Transverse colon (tissue), 4 donors: ENCODE measurements around the gene HMCN2. TPM values are rescaled to one million over a fixed set of nuclear protein-coding genes. Genes with fewer than 3 reads are reported as not detected.

ENCODE experiments used
- DNase-seq: peaks from one replicate; pipeline ENCODE4 v3.0.0-alpha.2; 2019
- H3K27ac ChIP-seq, 4 donors: fragments of 200-600 bp; sonication (generic); 2 replicates each; pipeline ENCODE4 v1.5.1; 2016 to 2018; ENCODE audit warnings: inconsistent platforms in 4 of 4
- H3K27me3 ChIP-seq: fragments of 200-600 bp; sonication (generic); 2 replicates; pipeline ENCODE4 v1.5.1; 2017; ENCODE audit warnings: inconsistent platforms
- H3K36me3 ChIP-seq, 4 donors: fragments of 200-600 bp; sonication (generic); 2 replicates each; pipeline ENCODE4 v1.5.1; 2017 to 2019; ENCODE audit warnings: inconsistent platforms in 4 of 4
- H3K4me1 ChIP-seq, 4 donors: fragments of 200-600 bp; sonication (generic); 2 replicates each; pipeline ENCODE4 v1.5.1; 2017 to 2020; ENCODE audit warnings: inconsistent platforms in 4 of 4
- H3K4me3 ChIP-seq, 4 donors: fragments of 200-600 bp; sonication (generic); 1 replicate in 1 of 4; 2 replicates in 3 of 4; pipeline versions ENCODE4 v1.5.1 to v1.6.1; 2017 to 2019; ENCODE audit warnings: inconsistent platforms in 4 of 4
- H3K9me3 ChIP-seq, 2 donors: fragments of 200-600 bp; sonication (generic); 2 replicates each; pipeline ENCODE4 v1.5.1; 2017 to 2019; ENCODE audit warnings: inconsistent platforms in 2 of 2
- CTCF ChIP-seq, 5 experiments: fragments of 200-600 bp in 3 of 5; fragments of 450-650 bp in 2 of 5; sonication (generic) in 3 of 5; IDR thresholded peaks; 1 replicate in 2 of 5; 2 replicates in 3 of 5; pipeline ENCODE4 v1.5.1; 2016 to 2017; ENCODE audit warnings: antibody characterized with exemption in 5 of 5, inconsistent platforms in 3 of 5, mild to moderate bottlenecking in 2 of 5, moderate library complexity in 1 of 5
- EP300 ChIP-seq: sonication (generic); formaldehyde crosslinking; IDR thresholded peaks from one replicate; pipeline ENCODE4 v1.6.1; 2017; ENCODE audit warnings: antibody characterized with exemption, low read depth
- POLR2A ChIP-seq: fragments of 450-650 bp; IDR thresholded peaks from one replicate; pipeline ENCODE4 v1.6.1; 2016; ENCODE audit warnings: antibody characterized with exemption, mild to moderate bottlenecking, moderate library complexity
- POLR2AphosphoS5 ChIP-seq, 3 donors: sonication (generic); formaldehyde crosslinking; IDR thresholded peaks; one replicate each; pipeline ENCODE4 v1.6.1; 2016; ENCODE audit warnings: antibody characterized with exemption in 3 of 3
- WGBS, 2 donors: methylation state at CpG; one replicate each; pipeline ENCODE4 v1.1.5; 2018; ENCODE audit warnings: low coverage in 1 of 2; 5-methylcytosine and 5-hydroxymethylcytosine counted together
- in situ Hi-C, 4 donors: fragments of 200-750 bp; cut with MboI; loops; one replicate each; pipeline versions ENCODE4 v1.15.0 to v1.15.1; 2017; ENCODE audit warnings: low sequenced_read_pairs in 3 of 4, low pct_ligation_motif_present in 1 of 4, low pct_unique_long_range_greater_than_20kb in 1 of 4
- intact Hi-C: fragments of 100-400 bp; cut with DNase I; formaldehyde crosslinking; loops from one replicate; pipeline ENCODE4 v1.15.1; 2023; ENCODE audit warnings: low total_unique reads
- total RNA-seq, 4 donors: library from RNA; depleted of rRNA; stranded (reverse); fragments of >200 nt; gene quantifications; one replicate each; pipeline ENCODE4 v1.1.0, GENCODE V29; 2016

HMCN2 gene
- total RNA-seq, 4 donors from 2014 or later, result 7.8 to 40.0 (median 15.2) TPM

GRCh38 chr9:130298662-130299279, 33.2 kb downstream of the HMCN2 start:
- TF ChIP-seq CTCF (IDR thresholded peaks at IDR 0.05), result no peak
- no peak for DNase-seq
- intact Hi-C loops (no loop called here), in situ Hi-C loops (no loop called here)
- Histone ChIP-seq H3K9me3 (no peaks in the 10 kb centered on the region), H3K4me3 (no peak overlapping the region), H3K27ac (peak overlapping the region in 1 of 4 donors; percentile 17), H3K27me3 (no peaks in the 10 kb centered on the region), H3K4me1 (peaks cover 0 to 14% (median 8%) of the 10 kb centered on the region in 4 donors), H3K36me3 (no peaks in the 10 kb centered on the region)
- WGBS, 2 donors, result 57 to 64% methylated on average over 5 to 15 of the region's 15 CpGs

GRCh38 chr9:130299785-130300615, 34.4 kb downstream of the HMCN2 start:
- TF ChIP-seq CTCF (IDR thresholded peaks at IDR 0.05) (no peak), POLR2A (no peak), EP300 (no peak)
- Histone ChIP-seq H3K4me3 (no peak overlapping the region), H3K9me3 (no peaks in the 10 kb centered on the region), H3K36me3 (no peaks in the 10 kb centered on the region), H3K27me3 (no peaks in the 10 kb centered on the region), H3K27ac (peak overlapping the region in 3 of 4 donors; percentile 66 to 80 (median 78)), H3K4me1 (peaks cover 0 to 26% (median 17%) of the 10 kb centered on the region in 4 donors)
- no peak for DNase-seq
- intact Hi-C loops (no loop called here), in situ Hi-C loops (no loop called here)
- WGBS, 2 donors, result 36 to 42% methylated on average over 1 to 4 of the region's 4 CpGs

GRCh38 chr9:130300739-130301138, 35.2 kb downstream of the HMCN2 start:
- H3K4me3 ChIP-seq, result no peak overlapping the region

More at GRCh38 chr9:130300739-130301138, 35.2 kb downstream of the HMCN2 start:
- Histone ChIP-seq H3K27me3 (no peaks in the 10 kb centered on the region), H3K36me3 (no peaks in the 10 kb centered on the region), H3K4me1 (peaks cover 0 to 32% (median 21%) of the 10 kb centered on the region in 4 donors), H3K9me3 (no peaks in the 10 kb centered on the region), H3K27ac (peak overlapping the region; percentile 66 to 80 (median 76))
- TF ChIP-seq POLR2A, result no peak
- TF ChIP-seq CTCF (IDR thresholded peaks at IDR 0.05), result no peak
- TF ChIP-seq EP300, result no peak
- TF ChIP-seq POLR2AphosphoS5 (IDR thresholded peaks at IDR 0.05), result no peak
- intact Hi-C loops (no loop called here), in situ Hi-C loops (no loop called here)
- DNase-seq, result no peak
- 56% methylated on average over 5 of the region's 5 CpGs; no CpG with 5 or more reads in 1 of the 2 donors for WGBS, 2 donors
